Upper lobe of left lung (tissue), 4 donors: ENCODE measurements around the gene TMCC1.
"Not testable (repeated sequence)": the region's sequence is repeated elsewhere in the genome, so short reads cannot be mapped to it uniquely, and the experiment has no call there.

Experiments
- EP300 ChIP-seq, 4 donors: sonication (generic); formaldehyde crosslinking; IDR thresholded peaks; one replicate each; pipeline ENCODE4 v1.5.1; 2017; ENCODE audit warnings: antibody characterized with exemption in 4 of 4, control low read depth in 2 of 4
- POLR2A ChIP-seq, 4 donors: fragments of 450-650 bp; IDR thresholded peaks; one replicate each; pipeline ENCODE4 v1.5.1; 2016 to 2017; ENCODE audit warnings: antibody characterized with exemption in 4 of 4, mild to moderate bottlenecking in 2 of 4
- POLR2AphosphoS5 ChIP-seq, 2 donors: sonication (generic); formaldehyde crosslinking; IDR thresholded peaks; one replicate each; pipeline ENCODE4 v1.5.1; 2017; ENCODE audit warnings: antibody characterized with exemption in 2 of 2
- TF ChIP-seq, protein P1 (sequence below), 6 experiments: fragments of 450-650 bp in 4 of 6; fragments of 200-600 bp in 2 of 6; sonication (generic) in 2 of 6; IDR thresholded peaks; one replicate each; pipeline ENCODE4 v1.5.1; 2016 to 2019; ENCODE audit warnings: antibody characterized with exemption in 6 of 6

GRCh38 chr3:129610794-129611445 is 282.6 kb downstream of the TMCC1 start:
- not testable (repeated sequence) for TF ChIP-seq POLR2A, EP300, POLR2AphosphoS5 (IDR thresholded peaks at IDR 0.05)
- TF ChIP-seq, protein P1, sequence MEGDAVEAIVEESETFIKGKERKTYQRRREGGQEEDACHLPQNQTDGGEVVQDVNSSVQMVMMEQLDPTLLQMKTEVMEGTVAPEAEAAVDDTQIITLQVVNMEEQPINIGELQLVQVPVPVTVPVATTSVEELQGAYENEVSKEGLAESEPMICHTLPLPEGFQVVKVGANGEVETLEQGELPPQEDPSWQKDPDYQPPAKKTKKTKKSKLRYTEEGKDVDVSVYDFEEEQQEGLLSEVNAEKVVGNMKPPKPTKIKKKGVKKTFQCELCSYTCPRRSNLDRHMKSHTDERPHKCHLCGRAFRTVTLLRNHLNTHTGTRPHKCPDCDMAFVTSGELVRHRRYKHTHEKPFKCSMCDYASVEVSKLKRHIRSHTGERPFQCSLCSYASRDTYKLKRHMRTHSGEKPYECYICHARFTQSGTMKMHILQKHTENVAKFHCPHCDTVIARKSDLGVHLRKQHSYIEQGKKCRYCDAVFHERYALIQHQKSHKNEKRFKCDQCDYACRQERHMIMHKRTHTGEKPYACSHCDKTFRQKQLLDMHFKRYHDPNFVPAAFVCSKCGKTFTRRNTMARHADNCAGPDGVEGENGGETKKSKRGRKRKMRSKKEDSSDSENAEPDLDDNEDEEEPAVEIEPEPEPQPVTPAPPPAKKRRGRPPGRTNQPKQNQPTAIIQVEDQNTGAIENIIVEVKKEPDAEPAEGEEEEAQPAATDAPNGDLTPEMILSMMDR (IDR thresholded peaks at IDR 0.05), result not testable (repeated sequence)
